DMS 273 treated with DMSO at 0.1 percent for 48 hours (cell line): ENCODE data around the gene PRRC2C.
"Not testable (repeated sequence)": the region's sequence is repeated elsewhere in the genome, so short reads cannot be mapped to it uniquely, and the experiment has no call there.

Source experiments
- DNase-seq: peaks from one replicate; lab custom pipeline; 2025; lab: John Stamatoyannopoulos, UW

Gene PRRC2C

DNA sequence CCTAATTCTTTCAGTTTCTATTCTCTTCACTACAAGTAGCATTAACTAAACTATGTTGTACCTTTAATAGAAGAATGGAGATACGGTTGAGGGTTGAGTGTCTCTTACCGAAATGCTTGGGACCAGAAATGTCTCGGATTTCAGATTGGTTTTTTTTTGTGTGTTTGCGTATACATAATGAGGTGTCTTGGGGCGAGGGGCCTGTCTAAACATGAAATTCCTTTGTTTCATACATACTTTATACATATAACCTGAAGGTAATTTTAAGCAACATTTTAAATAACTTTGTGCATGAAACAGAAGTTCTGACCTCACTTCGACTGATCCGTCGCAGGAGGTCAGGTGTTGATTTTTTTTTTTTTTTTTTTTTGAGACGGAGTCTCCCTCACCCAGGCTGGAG, 100.4 kb downstream of the PRRC2C start:
- DNase-seq = no peak

DNA sequence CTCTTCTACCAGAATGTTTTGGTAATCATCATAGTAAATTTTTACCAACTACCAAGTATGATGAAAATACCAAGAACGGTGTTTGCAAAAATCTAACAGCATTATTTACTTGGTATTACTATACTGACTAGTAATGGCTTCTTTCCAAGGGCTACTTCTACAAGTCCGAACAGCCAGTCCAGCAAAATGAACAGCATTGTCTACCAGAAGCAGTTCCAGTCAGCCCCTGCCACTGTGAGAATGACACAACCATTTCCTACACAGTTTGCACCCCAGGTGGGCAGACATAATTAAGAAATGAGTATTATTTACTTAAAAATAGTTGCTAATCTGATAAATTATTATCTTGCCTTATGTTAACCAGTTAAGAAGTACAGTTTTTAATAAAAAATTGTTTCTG, 102.9 kb downstream of the PRRC2C start:
- no peak for DNase-seq

DNA sequence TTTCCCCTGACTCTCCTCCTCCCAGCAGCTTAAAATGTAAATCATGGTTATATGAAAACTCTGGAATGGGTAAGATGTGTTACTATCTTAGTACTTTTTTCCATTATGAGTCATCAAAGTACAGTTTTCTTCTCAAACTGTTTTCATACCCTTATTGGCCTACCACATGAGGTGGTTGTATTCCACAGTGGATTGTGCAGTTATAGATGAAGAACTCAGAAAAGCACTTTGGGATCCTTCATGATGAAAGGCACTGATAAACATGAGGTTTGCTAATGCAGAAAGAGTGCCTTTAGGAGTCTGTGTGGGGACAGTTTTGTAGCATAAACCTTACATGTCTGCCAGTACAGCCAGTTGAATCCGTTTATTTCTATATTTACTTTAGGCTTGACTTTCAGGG, 104.7 kb downstream of the PRRC2C start:
- DNase-seq = no peak

DNA sequence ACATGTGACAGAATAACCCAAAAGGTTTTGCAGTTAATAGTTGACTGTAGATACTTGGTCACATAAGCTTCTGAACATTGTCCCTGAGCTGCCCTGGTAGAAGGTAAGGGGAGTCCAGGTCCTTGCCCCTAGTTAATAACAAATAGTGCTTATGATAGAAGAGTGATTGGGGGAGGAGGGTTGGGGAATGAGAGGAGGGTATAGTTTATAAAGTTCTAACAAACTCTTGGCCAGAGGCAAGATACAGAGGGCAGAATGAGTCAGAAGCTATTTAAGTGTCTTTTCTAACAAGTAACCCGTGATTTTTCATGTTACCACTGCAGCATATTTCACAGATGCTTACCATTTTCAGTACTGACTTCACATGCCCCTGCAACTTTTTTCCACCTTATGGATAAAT, 110.0 kb downstream of the PRRC2C start:
- no peak for DNase-seq

DNA sequence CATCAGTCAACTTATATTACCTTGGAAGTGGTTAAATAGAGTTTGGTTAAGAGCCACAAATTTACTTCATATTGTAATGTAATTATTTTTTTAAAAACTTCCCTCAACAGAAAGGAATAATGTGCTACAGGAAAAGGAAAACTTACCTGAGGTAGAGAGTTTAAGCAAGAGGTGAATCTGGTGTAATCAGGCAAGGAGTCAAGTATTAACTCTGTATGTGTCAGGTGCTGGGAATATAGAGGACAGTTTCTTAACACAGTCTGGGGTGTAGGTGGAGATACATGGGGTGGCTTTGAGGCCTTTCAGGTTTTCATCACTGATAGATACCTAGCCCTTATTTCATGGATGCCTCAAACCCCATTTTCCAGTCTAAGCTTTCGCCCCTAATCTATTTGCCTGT, 110.8 kb downstream of the PRRC2C start:
- no peak for DNase-seq

DNA sequence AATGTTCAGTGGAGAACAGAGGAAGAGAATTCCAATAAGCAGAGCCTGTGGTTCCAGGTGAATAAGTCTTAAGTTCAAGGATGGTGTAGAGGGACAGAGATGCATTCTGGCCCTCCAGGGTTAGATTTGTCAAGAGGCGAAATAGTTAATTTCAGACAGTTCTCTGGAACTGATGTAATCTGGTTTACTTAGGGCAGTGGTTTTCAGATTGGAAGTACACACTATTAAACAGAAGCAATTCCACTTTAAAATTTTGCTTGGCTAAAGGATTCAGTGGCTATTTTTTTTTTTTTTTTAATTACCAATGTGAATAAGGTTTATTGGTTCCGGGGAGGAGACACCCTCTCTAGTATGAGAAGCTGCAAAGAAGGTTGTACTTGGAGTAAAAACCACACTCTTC, 111.4 kb downstream of the PRRC2C start:
- DNase-seq = no peak

DNA sequence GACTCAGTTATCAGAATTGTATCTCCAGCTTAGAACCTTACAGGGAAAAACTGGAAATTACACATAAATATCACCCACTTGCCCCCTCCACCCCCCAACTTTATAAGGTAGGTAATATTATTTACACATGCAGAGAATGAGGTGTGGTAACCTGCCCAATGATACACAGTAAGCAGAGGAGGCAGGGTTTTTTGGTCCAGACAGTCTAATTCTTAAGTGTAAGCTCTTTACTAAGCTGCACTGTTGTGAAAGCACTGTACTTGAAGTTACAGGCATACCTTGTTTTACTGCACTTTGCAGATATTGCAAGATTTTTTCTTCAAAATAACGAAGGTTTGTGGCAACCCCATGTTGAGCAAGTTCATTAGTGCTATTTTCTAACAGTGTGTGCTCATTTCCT, 111.9 kb downstream of the PRRC2C start:
- DNase-seq = no peak

DNA sequence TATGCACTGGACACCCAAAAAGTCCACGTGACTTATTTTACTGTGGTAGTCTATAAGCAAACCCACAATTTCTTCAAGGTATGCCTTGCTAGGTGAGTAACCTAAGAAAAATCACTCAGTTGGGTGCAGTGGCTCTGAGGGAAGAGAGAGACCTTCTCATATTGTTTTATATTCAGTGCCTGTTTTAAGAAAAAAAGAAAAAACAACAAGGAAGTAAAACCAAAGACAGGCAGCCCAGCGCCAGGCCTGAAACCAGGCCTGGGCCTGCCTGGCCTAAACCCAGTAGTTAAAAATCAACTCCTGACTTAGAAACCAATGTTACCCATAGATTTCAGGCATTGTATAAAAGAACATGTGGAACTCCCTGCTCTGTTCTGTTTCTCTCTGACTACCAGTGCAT, 115.0 kb downstream of the PRRC2C start:
- DNase-seq = not testable (repeated sequence)

DNA sequence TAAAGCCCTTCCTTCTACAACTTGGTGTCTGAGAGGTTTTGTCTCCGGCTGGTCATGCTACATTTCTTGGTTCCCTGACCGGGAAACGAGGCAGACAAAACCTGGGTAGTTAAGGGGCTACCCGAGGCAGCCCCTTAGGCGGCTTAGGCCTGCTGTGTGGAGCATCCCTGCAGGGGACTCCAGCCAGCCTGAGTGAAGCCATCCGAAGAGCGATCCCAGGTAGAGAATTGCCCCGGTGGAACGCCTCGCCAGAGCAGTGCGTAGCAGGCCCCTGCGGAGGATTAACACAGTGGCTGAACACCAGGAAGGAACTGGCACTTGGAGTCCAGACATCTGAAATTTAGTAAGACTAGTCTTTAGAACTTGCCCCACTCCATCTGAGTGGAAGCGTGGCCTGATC, 115.5 kb downstream of the PRRC2C start:
- DNase-seq = no peak

DNA sequence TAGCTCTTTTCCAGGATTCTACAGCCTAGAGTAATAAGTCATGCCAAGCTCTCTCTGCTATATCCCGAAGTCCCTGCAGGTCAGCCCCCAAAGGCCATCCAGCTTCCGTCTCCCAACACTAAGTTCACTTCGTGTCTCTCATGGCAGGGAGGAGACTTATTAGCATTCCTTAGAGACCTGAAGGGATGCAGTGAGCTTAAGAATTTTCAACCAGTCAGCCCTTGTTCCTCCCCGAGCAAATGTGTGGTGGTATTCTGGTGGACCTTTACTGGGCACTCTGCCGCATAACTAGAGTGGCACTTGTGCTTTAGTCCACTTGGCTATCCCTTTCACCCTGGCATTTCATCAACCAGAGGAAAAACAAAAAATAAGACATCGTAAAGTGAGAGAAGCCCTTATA, 117.7 kb downstream of the PRRC2C start:
- not testable (repeated sequence) for DNase-seq

DNA sequence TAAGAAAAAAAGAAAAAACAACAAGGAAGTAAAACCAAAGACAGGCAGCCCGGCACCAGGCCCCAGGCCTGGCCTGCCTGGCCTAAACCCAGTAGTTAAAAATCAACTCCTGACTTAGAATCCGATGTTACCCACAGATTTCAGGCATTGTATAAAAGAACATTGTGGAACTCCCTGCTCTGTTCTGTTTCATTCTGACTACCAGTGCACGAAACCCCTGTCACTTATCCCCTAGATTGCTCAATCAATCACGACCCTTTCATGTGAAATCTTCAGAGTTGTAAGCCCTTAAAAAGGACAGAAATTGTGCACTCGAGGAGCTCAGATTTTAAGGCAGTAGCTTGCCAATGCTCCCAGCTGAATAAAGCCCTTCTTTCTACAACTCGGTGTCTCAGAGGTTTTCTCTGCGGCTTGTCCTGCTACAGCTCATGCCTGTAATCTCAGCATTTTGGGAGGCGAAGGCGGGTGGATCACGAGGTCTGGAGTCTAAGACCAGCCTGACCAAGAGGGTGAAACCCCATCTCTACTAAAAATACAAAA, 121.1 kb downstream of the PRRC2C start:
- no peak for DNase-seq

DNA sequence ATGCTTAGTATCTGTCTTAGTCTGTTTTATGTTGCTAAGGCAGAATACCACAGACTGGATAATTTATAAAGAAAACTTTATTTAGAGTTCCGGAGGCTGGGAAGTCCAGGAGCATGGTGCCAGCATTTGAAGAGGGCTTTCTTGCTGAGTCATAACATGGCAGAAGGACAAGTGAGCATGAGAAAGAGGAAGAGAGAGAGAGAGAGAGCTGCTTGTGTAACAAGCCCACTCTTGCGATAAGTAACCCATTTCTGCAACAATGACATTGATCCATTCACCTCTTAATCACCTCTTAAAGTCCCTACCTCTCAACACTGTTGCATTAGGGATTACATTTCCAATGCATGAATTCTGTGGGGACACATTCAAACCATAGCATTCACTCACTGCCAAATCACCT, 125.1 kb downstream of the PRRC2C start:
- no peak for DNase-seq

DNA sequence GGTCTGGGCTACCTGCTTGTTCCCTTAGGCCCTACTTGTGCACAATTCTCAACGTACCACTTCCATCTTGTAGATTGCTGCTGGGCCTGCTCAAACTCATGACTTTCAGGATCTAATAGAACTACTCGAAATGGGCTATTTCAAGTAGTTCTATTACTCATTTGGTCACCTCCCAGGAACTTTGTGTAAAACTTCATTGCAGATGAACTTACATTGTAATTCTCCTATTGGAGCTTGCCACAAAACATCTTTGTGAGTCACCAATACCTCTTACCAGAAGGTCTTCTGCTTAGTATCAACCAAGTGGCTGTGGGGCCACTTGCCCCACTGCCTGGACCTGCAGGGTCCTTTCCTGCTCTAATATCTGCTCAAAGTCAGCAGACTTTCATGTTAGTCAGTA, 126.0 kb downstream of the PRRC2C start:
- DNase-seq = no peak

DNA sequence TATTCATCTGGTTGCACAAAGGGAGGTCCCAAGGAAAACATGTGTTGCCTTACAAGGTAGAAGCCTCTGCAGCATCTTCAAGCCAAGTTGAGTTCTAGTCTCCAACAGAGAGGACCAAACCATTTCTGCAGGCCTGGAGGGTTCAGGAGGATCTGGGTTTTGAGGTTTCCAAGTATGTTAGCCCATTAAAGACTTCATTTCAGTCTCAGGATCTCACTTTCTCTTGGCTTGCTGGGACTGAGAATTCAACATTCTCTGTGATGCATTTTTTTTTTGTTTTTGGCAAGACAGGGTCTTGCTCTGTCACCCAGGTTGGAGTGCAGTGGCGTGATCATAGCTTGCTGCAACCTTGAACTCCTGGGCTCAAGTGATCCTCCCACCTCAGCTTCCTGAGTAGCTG, 128.0 kb downstream of the PRRC2C start:
- no peak for DNase-seq

DNA sequence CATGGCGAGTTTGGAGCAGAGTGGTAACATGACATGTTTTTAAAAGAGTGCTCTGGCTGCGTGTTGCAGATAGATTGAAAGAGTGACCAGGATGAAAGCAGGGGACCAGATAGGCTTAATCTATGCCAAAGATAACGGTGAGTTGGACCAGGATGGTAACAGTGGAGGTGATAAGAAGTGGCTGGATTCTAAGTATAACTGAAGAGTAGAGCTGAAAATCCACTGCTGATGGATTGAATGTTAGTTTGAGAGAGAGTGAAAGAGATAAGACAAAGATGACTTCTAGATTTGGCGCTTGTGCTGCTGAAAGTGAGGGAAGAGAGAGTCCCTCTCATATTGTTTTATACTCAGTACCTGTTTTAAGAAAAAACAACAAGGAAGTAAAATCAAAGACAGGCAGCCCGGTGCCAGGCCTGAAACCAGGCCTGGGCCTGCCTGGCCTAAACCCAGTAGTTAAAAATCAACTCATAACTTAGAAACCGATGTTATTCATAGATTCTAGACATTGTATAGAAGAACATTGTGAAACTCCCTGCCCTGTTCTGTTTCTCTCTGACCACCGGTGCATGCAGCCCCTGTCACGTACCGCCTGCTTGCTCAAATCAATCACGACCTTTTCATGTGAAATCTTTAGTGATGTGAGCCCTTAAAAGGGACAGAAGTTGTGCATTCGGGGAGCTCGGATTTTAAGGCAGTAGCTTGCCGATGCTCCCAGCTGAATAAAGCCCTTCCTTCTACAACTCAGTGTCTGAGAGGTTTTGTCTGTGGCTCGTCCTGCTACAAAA, 130.0 kb downstream of the PRRC2C start:
- not testable (repeated sequence) for DNase-seq

DNA sequence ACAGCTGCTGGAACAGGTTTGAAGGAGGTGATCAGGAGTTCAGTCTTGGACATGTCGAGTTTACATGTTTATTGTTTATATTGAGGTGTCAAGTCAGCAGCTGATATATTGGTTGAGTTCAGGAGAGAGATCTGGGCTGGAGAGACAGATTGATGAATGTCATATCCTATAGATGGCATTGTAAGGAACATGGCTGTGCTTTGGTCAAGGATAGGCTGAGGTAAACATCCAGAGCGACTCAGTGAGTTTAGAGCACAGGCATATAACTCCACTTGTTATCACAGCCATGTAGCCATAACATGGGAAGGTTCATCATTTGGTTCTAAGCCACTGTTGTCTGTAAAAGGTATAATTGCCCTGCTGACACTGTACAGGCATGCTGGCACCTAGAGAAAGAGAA, 131.3 kb downstream of the PRRC2C start:
- DNase-seq = no peak

DNA sequence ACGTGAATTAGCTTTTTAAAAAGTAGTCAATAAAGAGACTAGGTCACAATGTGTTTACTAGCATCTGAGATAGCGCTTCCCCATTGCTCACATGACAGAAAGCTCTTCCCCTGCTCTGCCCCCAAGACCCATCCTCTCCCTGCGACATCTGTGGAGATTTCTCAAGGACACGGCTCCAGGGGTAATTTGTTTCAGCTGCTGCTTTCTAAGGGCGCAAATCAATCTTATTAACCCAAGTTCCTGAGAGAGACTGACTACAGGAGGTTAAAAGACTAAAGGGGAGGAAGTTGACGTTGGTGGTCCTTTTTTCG, 136.8 kb downstream of the PRRC2C start, which contains the start of gene MYOCOS:
Gene MYOCOS (plus strand): TSS at position 92 of the 311 bp plus-strand sequence. CDS start 1,641 bp downstream, outside the sequence.
- DNase-seq = no peak

DNA sequence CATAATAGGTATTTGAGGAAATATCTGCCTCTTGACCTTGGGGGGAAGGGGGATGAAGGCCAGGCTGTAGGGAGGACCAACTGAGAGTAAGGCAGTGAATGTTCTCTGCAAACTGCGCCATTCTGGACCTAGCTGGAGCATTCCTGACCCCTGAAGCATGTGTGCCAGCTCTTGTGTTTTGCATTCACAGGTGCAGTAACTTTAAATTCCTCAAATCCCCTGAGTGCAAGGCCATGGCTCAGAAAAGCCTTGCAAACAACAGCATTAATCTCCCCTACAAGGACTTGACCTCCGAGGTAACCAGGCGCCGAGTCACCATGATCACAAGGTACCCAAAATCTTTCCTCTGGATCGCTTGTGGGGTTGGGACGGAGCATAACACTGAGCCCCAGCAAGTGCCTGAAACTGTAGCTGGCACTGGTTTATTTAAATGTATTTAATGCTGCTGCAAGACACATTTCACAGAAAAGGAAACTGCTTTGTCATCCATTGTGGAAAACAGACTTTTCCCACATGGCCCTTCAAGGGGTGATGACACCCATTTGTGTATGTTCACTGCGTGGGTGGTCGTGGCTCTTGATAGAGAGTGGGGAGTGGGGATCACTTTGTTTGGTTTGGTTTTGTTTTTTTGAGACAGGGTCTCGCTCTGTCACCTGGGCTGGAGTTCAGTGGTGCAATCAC, 138.5 kb downstream of the PRRC2C start:
- no peak for DNase-seq

DNA sequence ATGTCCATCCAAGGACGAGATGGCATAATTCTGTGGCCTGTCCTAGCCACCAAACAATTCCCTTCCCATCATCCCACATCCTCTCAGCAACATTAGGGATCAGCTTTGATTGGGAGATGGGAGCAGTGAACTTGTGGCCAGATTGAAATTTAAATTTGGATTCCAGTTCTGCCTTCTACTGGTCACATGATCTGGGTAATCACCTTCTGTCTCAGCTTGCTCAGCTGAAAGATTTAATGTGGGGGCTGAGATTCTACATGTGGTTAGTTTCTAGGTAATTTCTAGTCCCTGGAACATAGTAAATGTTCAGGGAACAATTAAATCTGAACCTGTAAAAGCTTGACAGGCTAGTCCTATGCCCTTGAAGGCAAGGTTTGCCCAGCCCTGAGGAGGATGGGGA, 139.9 kb downstream of the PRRC2C start:
- no peak for DNase-seq

DNA sequence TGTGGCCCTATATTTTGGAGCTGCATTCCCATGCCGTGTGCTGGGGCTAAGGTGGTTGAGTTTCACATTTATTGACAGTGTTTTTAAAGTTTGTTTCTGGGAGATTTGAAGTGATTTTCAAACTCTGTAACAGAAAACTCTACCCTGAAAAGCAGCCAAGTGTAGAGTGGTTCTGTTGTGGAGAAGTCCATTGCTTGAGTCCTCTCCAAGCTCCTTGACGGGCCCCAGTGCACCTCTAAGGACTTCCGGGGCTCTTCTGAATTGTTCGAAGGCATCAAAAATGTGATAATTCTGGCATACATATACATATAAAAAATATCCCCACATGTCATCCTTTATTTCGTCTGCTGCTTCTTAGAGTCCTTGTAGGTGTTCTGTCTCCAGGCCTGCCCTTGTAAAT, 141.7 kb downstream of the PRRC2C start:
- DNase-seq = no peak

DNA sequence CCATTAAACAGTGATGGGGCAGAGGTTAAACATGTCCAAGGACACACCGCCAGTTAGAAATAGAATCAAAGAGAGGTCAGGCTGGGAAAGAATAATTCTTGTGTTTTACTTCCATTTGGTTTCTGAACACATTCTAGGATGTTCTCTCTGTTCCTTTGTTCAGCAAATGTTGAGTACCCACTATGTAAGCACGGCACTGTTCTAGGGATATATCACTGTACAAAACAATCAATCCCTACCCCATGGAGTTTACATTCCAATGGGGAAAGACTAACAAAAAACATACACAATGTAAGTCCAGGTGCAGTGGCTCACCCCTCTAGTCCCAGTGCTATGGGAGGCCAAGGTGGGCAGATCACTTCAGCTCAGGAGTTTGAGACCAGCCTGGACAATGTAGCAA, 142.9 kb downstream of the PRRC2C start:
- DNase-seq = no peak

DNA sequence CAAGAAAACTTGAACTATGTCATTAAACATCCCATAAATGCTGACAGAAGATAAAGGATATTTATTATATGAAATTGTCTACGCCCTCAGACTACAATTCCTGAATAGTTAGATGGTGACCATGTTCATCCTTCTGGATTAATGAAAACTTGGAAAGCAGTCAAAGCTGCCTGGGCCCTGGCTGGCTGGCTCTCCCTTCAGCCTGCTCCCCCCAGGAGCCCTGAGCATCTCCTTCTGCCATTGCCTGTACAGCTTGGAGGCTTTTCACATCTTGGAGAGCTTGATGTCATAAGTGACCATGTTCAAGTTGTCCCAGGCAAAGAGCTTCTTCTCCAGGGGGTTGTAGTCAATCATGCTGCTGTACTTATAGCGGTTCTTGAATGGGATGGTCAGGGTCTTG, 150.3 kb downstream of the PRRC2C start:
- no peak for DNase-seq

DNA sequence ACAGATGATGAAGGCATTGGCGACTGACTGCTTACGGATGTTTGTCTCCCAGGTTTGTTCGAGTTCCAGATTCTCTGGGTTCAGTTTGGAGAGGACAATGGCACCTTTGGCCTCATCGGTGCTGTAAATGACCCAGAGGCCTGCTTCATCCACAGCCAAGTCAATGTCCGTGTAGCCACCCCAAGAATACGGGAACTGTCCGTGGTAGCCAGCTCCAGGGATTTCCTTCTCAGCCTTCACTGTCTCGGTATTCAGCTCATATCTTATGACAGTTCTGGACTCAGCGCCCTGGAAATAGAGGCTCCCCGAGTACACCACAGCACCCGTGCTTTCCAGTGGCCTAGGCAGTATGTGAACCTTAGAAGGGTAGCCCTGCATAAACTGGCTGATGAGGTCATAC, 150.8 kb downstream of the PRRC2C start:
- DNase-seq = no peak
